Measurements from ENCODE around the gene RHOT2.

RHOT2 gene

DNA sequence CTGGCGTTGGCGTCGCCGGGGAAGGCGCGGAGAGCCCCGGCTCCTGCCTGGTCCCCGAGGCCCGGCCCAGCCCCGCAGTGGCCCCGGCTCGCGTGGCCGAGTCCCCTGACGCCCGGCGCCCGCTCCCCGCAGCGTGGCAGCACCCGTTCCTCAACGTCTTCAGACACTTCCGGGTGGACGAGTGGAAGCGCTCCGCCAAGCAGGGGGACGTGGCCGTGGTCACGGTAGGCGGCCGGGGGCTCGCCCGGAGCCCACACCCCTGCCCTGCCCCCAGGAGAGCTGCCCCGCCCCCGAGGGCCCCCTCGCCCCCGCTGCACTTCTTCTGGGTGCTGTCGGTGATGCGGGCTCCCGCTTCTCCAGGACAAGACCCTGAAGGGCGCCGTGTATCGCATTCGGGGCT is 18.3 kb upstream of the RHOT2 start:
- Histone ChIP-seq H3K4me3 (IDR thresholded peaks at IDR 0.05; ENCODE audit: insufficient read depth, low read depth, low read length) (no peak overlapping the region), H3K36me3 (ENCODE audit: insufficient read depth) (no peaks in the 10 kb centered on the region), H3K9ac (peak overlapping the region; percentile 87), H3K27ac (peak overlapping the region; percentile 84), H3K27me3 (ENCODE audit: insufficient read depth, low read depth) (no peaks in the 10 kb centered on the region), H4K20me1 (ENCODE audit: insufficient read depth) (no peaks in the 10 kb centered on the region), H3K4me1 (ENCODE audit: low read depth, poor library complexity, severe bottlenecking) (peaks cover 8% of the 10 kb centered on the region), H2AFZ (ENCODE audit: low read depth) (peak overlapping the region; percentile 50), H3K79me2 (ENCODE audit: insufficient read depth, low read depth) (peaks cover 23% of the 10 kb centered on the region; the same call in 1 of the 2 replicates), H3K4me2 (peak overlapping the region; percentile 88)
- TF ChIP-seq, protein P1, sequence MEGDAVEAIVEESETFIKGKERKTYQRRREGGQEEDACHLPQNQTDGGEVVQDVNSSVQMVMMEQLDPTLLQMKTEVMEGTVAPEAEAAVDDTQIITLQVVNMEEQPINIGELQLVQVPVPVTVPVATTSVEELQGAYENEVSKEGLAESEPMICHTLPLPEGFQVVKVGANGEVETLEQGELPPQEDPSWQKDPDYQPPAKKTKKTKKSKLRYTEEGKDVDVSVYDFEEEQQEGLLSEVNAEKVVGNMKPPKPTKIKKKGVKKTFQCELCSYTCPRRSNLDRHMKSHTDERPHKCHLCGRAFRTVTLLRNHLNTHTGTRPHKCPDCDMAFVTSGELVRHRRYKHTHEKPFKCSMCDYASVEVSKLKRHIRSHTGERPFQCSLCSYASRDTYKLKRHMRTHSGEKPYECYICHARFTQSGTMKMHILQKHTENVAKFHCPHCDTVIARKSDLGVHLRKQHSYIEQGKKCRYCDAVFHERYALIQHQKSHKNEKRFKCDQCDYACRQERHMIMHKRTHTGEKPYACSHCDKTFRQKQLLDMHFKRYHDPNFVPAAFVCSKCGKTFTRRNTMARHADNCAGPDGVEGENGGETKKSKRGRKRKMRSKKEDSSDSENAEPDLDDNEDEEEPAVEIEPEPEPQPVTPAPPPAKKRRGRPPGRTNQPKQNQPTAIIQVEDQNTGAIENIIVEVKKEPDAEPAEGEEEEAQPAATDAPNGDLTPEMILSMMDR (conservative IDR thresholded peaks at IDR 0.05; ENCODE audit: low read depth, low read length), result no peak

DNA sequence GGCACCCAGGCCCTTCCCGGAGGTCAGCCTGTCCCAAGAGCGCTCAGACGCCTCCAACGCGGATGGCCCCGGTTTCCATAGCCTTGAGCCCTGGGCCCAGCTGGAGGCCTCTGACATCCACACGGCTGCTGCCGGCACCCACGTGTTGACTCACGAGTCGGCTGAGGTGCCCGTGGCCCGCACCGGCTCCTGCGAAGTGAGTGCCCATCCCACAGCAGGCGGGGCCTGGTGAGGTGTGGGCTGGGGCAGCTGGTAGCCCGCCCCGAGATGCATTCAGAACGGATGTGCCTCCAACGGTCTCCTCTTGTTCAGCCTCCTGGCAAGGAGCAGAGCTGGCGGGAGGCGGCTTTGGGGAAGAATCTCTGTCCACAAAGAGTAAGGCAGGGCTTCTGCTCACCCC is 16.1 kb upstream of the RHOT2 start:
- Histone ChIP-seq H3K27me3 (ENCODE audit: insufficient read depth, low read depth) (no peaks in the 10 kb centered on the region), H3K4me1 (ENCODE audit: low read depth, poor library complexity, severe bottlenecking) (peaks cover 8% of the 10 kb centered on the region), H3K27ac (no peak overlapping the region), H3K4me2 (no peak overlapping the region), H3K79me2 (ENCODE audit: insufficient read depth, low read depth) (peaks cover 17% of the 10 kb centered on the region; the same call in 1 of the 2 replicates), H3K36me3 (ENCODE audit: insufficient read depth) (no peaks in the 10 kb centered on the region), H3K4me3 (IDR thresholded peaks at IDR 0.05; ENCODE audit: insufficient read depth, low read depth, low read length) (no peak overlapping the region), H4K20me1 (ENCODE audit: insufficient read depth) (no peaks in the 10 kb centered on the region), H3K9ac (no peak overlapping the region), H2AFZ (ENCODE audit: low read depth) (no peak overlapping the region)
- TF ChIP-seq, protein P1 (conservative IDR thresholded peaks at IDR 0.05; ENCODE audit: low read depth, low read length), result no peak

DNA sequence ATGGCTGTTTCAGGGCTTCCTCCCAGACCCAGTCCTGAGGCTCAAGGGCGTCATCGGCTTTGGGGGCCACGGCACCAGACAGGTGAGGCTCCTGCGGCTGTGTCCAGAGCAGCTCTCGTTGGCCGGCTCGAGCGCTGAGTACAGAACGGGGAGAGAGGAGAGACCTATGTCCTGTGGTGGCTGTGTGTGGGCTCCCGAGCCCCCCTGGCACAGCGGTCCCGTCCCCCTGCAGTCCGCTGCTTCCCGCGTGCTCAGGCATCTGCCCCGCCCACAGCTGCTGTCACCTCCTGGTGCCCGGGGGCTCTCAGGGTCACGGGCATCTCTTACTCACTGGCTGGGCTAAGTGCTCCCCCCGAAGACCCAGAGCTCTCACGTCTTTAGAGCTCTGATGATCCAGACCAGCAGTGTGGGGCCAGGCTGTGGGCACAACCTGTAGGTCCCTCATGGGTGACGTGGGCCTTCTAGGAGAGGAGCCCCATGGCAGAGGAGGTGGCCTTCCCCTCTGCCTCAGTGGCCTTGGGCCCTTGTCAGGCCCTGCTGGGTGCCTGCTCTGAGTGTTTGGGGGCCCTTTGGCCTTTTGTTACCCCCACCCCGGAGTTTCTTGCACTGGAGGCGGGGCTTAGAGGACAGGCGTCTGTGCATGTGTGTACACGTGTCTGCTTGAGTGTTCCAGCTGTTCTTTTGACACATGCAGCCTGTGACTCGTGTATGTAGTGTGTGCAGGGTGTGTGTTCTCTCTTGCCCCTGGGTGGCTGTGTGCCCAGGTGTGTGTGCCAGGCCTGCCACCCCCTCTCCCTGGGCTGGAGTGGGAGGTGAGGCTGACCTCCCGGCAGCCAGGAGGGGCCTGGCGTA is 15.3 kb upstream of the RHOT2 start:
- TF ChIP-seq, protein P1 (conservative IDR thresholded peaks at IDR 0.05; ENCODE audit: low read depth, low read length), result no peak
- Histone ChIP-seq H3K36me3 (ENCODE audit: insufficient read depth) (no peaks in the 10 kb centered on the region), H3K27ac (no peak overlapping the region), H3K4me2 (no peak overlapping the region), H4K20me1 (ENCODE audit: insufficient read depth) (no peaks in the 10 kb centered on the region), H3K9ac (no peak overlapping the region), H3K27me3 (ENCODE audit: insufficient read depth, low read depth) (no peaks in the 10 kb centered on the region), H3K4me3 (IDR thresholded peaks at IDR 0.05; ENCODE audit: insufficient read depth, low read depth, low read length) (no peak overlapping the region), H3K79me2 (ENCODE audit: insufficient read depth, low read depth) (0 out of 2 replicates have a peak, but pooled peaks cover 17% of the 10 kb centered on the region), H2AFZ (ENCODE audit: low read depth) (no peak overlapping the region), H3K4me1 (ENCODE audit: low read depth, poor library complexity, severe bottlenecking) (peaks cover 8% of the 10 kb centered on the region)

DNA sequence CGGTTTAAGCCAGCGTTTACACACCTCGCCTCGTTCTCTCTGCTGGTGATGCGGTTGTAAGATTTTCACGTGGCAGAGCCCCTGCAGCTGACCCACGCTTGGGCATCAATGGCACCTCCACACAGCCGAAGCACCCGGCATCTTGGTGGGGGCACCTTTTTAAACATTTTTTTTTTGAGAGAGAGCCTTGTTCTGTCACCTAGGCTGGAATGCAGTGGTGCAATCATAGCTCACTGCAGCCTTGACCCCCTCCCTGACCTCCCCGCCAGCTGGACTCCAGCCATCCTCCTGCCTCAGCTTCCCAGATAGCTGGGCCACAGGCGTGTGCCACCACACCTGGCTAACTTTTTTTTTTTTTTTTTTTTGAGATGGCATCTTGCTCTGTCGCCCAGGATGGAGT is 13.9 kb upstream of the RHOT2 start:
- TF ChIP-seq, protein P1 (conservative IDR thresholded peaks at IDR 0.05; ENCODE audit: low read depth, low read length), result no peak
- Histone ChIP-seq H3K79me2 (ENCODE audit: insufficient read depth, low read depth) (0 out of 2 replicates have a peak, but pooled peaks cover 11% of the 10 kb centered on the region), H2AFZ (ENCODE audit: low read depth) (no peak overlapping the region), H3K9ac (no peak overlapping the region), H3K4me1 (ENCODE audit: low read depth, poor library complexity, severe bottlenecking) (peaks cover 8% of the 10 kb centered on the region), H3K27ac (no peak overlapping the region), H3K36me3 (ENCODE audit: insufficient read depth) (no peaks in the 10 kb centered on the region), H3K27me3 (ENCODE audit: insufficient read depth, low read depth) (no peaks in the 10 kb centered on the region), H3K4me2 (no peak overlapping the region), H3K4me3 (IDR thresholded peaks at IDR 0.05; ENCODE audit: insufficient read depth, low read depth, low read length) (no peak overlapping the region), H4K20me1 (ENCODE audit: insufficient read depth) (no peaks in the 10 kb centered on the region)

Data from KMS-11 (cell line).